Natural killer cell (primary cell): Measurements from ENCODE around the gene TTR. TPM values are rescaled to one million over a fixed set of nuclear protein-coding genes. Genes with fewer than 3 reads are reported as not detected.

ENCODE experiments used
- ATAC-seq, 3 donors: fragments of 150-1000 bp in 2 of 3; fragments of 200-7000 bp in 1 of 3; cut with Tn5 transposase; 1 replicate in 1 of 3; 2 replicates in 2 of 3; pipeline ENCODE4 v1.10.0; 2021; ENCODE audit warnings: mild to moderate bottlenecking in 2 of 3, moderate library complexity in 2 of 3
- DNase-seq, 2 donors: peaks; one replicate each; pipeline versions ENCODE4 v3.0.0 to v3.0.0-alpha.2; 2013 to 2021; ENCODE audit warnings: mixed read lengths in 1 of 2
- H3K27ac ChIP-seq: one replicate; pipeline ENCODE4 v1.5.1; 2013; ENCODE audit warnings: mild to moderate bottlenecking, low read length
- H3K27me3 ChIP-seq: one replicate; pipeline ENCODE4 v1.6.1; 2013; ENCODE audit warnings: low read length; ENCODE audit not compliant: control insufficient read depth, insufficient read depth
- H3K36me3 ChIP-seq: one replicate; pipeline ENCODE4 v1.6.1; 2013; ENCODE audit warnings: low read length; ENCODE audit not compliant: control insufficient read depth, insufficient read depth
- H3K4me1 ChIP-seq: one replicate; pipeline ENCODE4 v1.6.1; 2013; ENCODE audit warnings: low read length; ENCODE audit not compliant: control insufficient read depth, insufficient read depth
- H3K4me3 ChIP-seq: one replicate; pipeline ENCODE4 v1.5.1; 2013; ENCODE audit warnings: low read length
- H3K9me3 ChIP-seq: one replicate; pipeline ENCODE4 v1.6.1; 2013; ENCODE audit warnings: low read length; ENCODE audit not compliant: control insufficient read depth, insufficient read depth
- H3K27ac Mint-ChIP-seq, 2 donors: one replicate each; pipeline ENCODE4 v1.8.0; 2022; ENCODE audit warnings: mild to moderate bottlenecking in 2 of 2, mixed read lengths in 2 of 2, moderate library complexity in 1 of 2
- H3K27me3 Mint-ChIP-seq, 2 donors: one replicate each; pipeline ENCODE4 v1.8.0; 2022; ENCODE audit warnings: low read depth in 2 of 2, mixed read lengths in 2 of 2
- H3K36me3 Mint-ChIP-seq: one replicate; pipeline ENCODE4 v1.8.0; 2022; ENCODE audit warnings: mixed read lengths
- H3K4me1 Mint-ChIP-seq, 2 donors: one replicate each; pipeline ENCODE4 v1.8.0; 2022; ENCODE audit warnings: mixed read lengths in 2 of 2
- H3K4me3 Mint-ChIP-seq: one replicate; pipeline ENCODE4 v1.8.0; 2022; ENCODE audit warnings: mild to moderate bottlenecking, moderate library complexity, mixed read lengths
- H3K9me3 Mint-ChIP-seq, 2 donors: one replicate each; pipeline ENCODE4 v1.8.0; 2022; ENCODE audit warnings: mixed read lengths in 2 of 2
- CTCF ChIP-seq: fragments of 200-600 bp; IDR thresholded peaks from one replicate; pipeline ENCODE4 v1.8.0; 2022; ENCODE audit warnings: antibody characterized with exemption
- WGBS: methylation state at CpG from one replicate; pipeline ENCODE4 v1.1.7; 2013; ENCODE audit warnings: missing lambda C conversion rate; ENCODE audit not compliant: insufficient coverage; 5-methylcytosine and 5-hydroxymethylcytosine counted together
- intact Hi-C: fragments of 100-400 bp; cut with micrococcal nuclease; formaldehyde crosslinking; loops from one replicate; pipeline ENCODE4 v1.14.2; 2022
- total RNA-seq, 4 donors: library from RNA; stranded (reverse); fragments of 120-200 nt in 1 of 4; gene quantifications; one replicate each; pipeline versions ENCODE4 v1.2.3 to v1.2.4, GENCODE V29; 2013 to 2022

TTR gene
- total RNA-seq, 3 donors from 2014 or later (not counting 1 experiment from before 2014, with no cell fraction given): not detected

- Histone ChIP-seq H3K36me3 (no peaks in the 10 kb centered on the region), H3K27ac (no peak overlapping the region), H3K9me3 (no peaks in the 10 kb centered on the region), H3K4me1 (no peaks in the 10 kb centered on the region), H3K4me3 (no peak overlapping the region), H3K27me3 (no peaks in the 10 kb centered on the region)
- H3K4me3 Mint-ChIP-seq: no peak overlapping the region
- DNase-seq (no peak), ATAC-seq (no peak)
- H3K4me1 Mint-ChIP-seq: peaks cover 0 to 6% of the 10 kb centered on the region in 2 donors
- H3K9me3 Mint-ChIP-seq: no peaks in the 10 kb centered on the region
- H3K27me3 Mint-ChIP-seq: peaks cover 0 to 1% of the 10 kb centered on the region in 2 donors
- 96% methylated on average over 5 of the region's 5 CpGs for WGBS
- no peak for TF ChIP-seq CTCF
- peak overlapping the region in 1 of 2 donors; percentile 22 for H3K27ac Mint-ChIP-seq
- no peaks in the 10 kb centered on the region for H3K36me3 Mint-ChIP-seq
- intact Hi-C loops: no loop called here
These were observed 27.1 kb downstream of the TTR start for GRCh38 chr18:31618801-31619200.

GRCh38 chr18:31619291-31619690, 27.6 kb downstream of the TTR start:
- peak overlapping the region in 1 of 2 donors; percentile 22 for H3K27ac Mint-ChIP-seq
- no peak for TF ChIP-seq CTCF

GRCh38 chr18:31624892-31625640, 33.4 kb downstream of the TTR start:
- intact Hi-C loops: no loop called here
- Histone ChIP-seq H3K4me1 (no peaks in the 10 kb centered on the region), H3K27ac (no peak overlapping the region), H3K27me3 (no peaks in the 10 kb centered on the region), H3K4me3 (no peak overlapping the region), H3K36me3 (no peaks in the 10 kb centered on the region), H3K9me3 (no peaks in the 10 kb centered on the region)
- no peak for TF ChIP-seq CTCF
- Mint-ChIP-seq H3K27me3 (no peaks in the 10 kb centered on the region), H3K9me3 (no peaks in the 10 kb centered on the region), H3K27ac (peak overlapping the region in 1 of 2 donors; percentile 36), H3K36me3 (no peaks in the 10 kb centered on the region), H3K4me1 (peaks cover 0 to 3% of the 10 kb centered on the region in 2 donors), H3K4me3 (no peak overlapping the region)
- ATAC-seq (peak; percentile 37 to 44 (median 39)), DNase-seq (no peak)
- 83% methylated on average over 10 of the region's 13 CpGs for WGBS

More at GRCh38 chr18:31619291-31619690, 27.6 kb downstream of the TTR start:
- H3K36me3 ChIP-seq: no peaks in the 10 kb centered on the region
- intact Hi-C loops: no loop called here
- H3K36me3 Mint-ChIP-seq: no peaks in the 10 kb centered on the region
- H3K4me1 ChIP-seq: no peaks in the 10 kb centered on the region
- no peak for DNase-seq
- no peaks in the 10 kb centered on the region for H3K27me3 ChIP-seq
- H3K4me3 Mint-ChIP-seq: no peak overlapping the region
- no peaks in the 10 kb centered on the region for H3K9me3 ChIP-seq
- no peaks in the 10 kb centered on the region for H3K27me3 Mint-ChIP-seq
- ATAC-seq: no peak
- peaks cover 0 to 6% of the 10 kb centered on the region in 2 donors for H3K4me1 Mint-ChIP-seq
- no peak overlapping the region for H3K27ac ChIP-seq
- H3K4me3 ChIP-seq: no peak overlapping the region
- H3K9me3 Mint-ChIP-seq: no peaks in the 10 kb centered on the region

GRCh38 chr18:31626409-31626808, 34.7 kb downstream of the TTR start:
- Mint-ChIP-seq H3K4me1 (peaks cover 7 to 12% of the 10 kb centered on the region in 2 donors), H3K36me3 (no peaks in the 10 kb centered on the region), H3K4me3 (no peak overlapping the region), H3K27ac (no peak overlapping the region), H3K9me3 (no peaks in the 10 kb centered on the region), H3K27me3 (no peaks in the 10 kb centered on the region)
- no peaks in the 10 kb centered on the region for H3K9me3 ChIP-seq
- TF ChIP-seq CTCF: no peak
- WGBS: 98% methylated on average over 5 of the region's 6 CpGs
- no peak overlapping the region for H3K4me3 ChIP-seq
- no peaks in the 10 kb centered on the region for H3K36me3 ChIP-seq
- no peak for DNase-seq
- H3K27me3 ChIP-seq: no peaks in the 10 kb centered on the region
- ATAC-seq: no peak
- intact Hi-C loops: no loop called here
- no peak overlapping the region for H3K27ac ChIP-seq
- peaks cover 7% of the 10 kb centered on the region for H3K4me1 ChIP-seq
